HepG2 (cell line): ENCODE results near the gene TMCC1. TPM values are rescaled to one million over a fixed set of nuclear protein-coding genes. Genes with fewer than 3 reads are reported as not detected.

Source experiments
- ARNTL ChIP-seq: sonication (generic); formaldehyde crosslinking; IDR thresholded peaks from 2 replicates; pipeline ENCODE4 v1.4.0; 2020; ENCODE audit warnings: mild to moderate bottlenecking, missing genetic modification reagents
- ATAD3A ChIP-seq: sonication (generic); formaldehyde crosslinking; IDR thresholded peaks from 2 replicates; pipeline ENCODE4 v1.4.0; 2020; ENCODE audit warnings: missing genetic modification reagents
- CBX1 ChIP-seq: IDR thresholded peaks from one replicate; pipeline ENCODE4 v1.6.1; 2016; ENCODE audit warnings: antibody characterized with exemption, low read depth
- DRAP1 ChIP-seq: IDR thresholded peaks from 2 replicates; pipeline ENCODE4 v1.6.1; 2016; ENCODE audit warnings: missing genetic modification reagents, missing compliant biosample characterization
- FOXK1 ChIP-seq: sonication (generic); formaldehyde crosslinking; IDR thresholded peaks from 2 replicates; pipeline ENCODE4 v1.4.0; 2020; ENCODE audit warnings: low read depth, missing genetic modification reagents, borderline replicate concordance
- FOXO1 ChIP-seq: sonication (generic); formaldehyde crosslinking; IDR thresholded peaks from 2 replicates; pipeline ENCODE4 v1.4.0; 2020; ENCODE audit warnings: missing genetic modification reagents
- MEIS2 ChIP-seq: sonication (generic); formaldehyde crosslinking; IDR thresholded peaks from 2 replicates; pipeline ENCODE4 v1.9.0; 2021; ENCODE audit warnings: mild to moderate bottlenecking, missing genetic modification reagents
- MLXIP ChIP-seq: sonication (generic); formaldehyde crosslinking; IDR thresholded peaks from 2 replicates; pipeline ENCODE4 v1.9.0; 2021; ENCODE audit warnings: missing genetic modification reagents, borderline replicate concordance
- PHF5A ChIP-seq: IDR thresholded peaks from one replicate; pipeline ENCODE4 v1.6.1; 2018; ENCODE audit warnings: low read depth, missing genetic modification reagents; ENCODE audit not compliant: unreplicated experiment
- SRSF1 ChIP-seq: fragments of 200-400 bp; formaldehyde crosslinking; optimal IDR thresholded peaks from 2 replicates; pipeline ENCODE3; 2017; ENCODE audit warnings: mild to moderate bottlenecking, low read depth, low read length, moderate library complexity
- SRSF4 ChIP-seq: fragments of 200-400 bp; formaldehyde crosslinking; IDR thresholded peaks from one replicate; pipeline ENCODE4 v1.6.1; 2018; ENCODE audit warnings: mild to moderate bottlenecking, low read depth, low read length, moderate library complexity; ENCODE audit not compliant: poor library complexity, severe bottlenecking
- STAG1 ChIP-seq: sonication (generic); formaldehyde crosslinking; IDR thresholded peaks from 2 replicates; pipeline ENCODE4 v1.4.0; 2020; ENCODE audit warnings: missing genetic modification reagents
- ZBTB39 ChIP-seq: sonication (generic); formaldehyde crosslinking; IDR thresholded peaks from 2 replicates; pipeline ENCODE4 v1.5.0; 2020; ENCODE audit warnings: missing genetic modification reagents
- ZFP36L1 ChIP-seq: sonication (generic); formaldehyde crosslinking; IDR thresholded peaks from 2 replicates; pipeline ENCODE4 v1.8.0; 2022; ENCODE audit warnings: mild to moderate bottlenecking, missing genetic modification reagents, moderate library complexity
- ZNF224 ChIP-seq: sonication (generic); formaldehyde crosslinking; IDR thresholded peaks from 2 replicates; pipeline ENCODE4 v1.5.0; 2020; ENCODE audit warnings: mild to moderate bottlenecking, missing genetic modification reagents
- ZNF674 ChIP-seq: sonication (generic); formaldehyde crosslinking; IDR thresholded peaks from 2 replicates; pipeline ENCODE4 v1.5.0; 2020; ENCODE audit warnings: low read depth, mild to moderate bottlenecking, missing genetic modification reagents
- ZNF776 ChIP-seq: sonication (generic); formaldehyde crosslinking; IDR thresholded peaks from 2 replicates; pipeline ENCODE4 v1.4.0; 2020; ENCODE audit warnings: mild to moderate bottlenecking, missing genetic modification reagents
- polyA plus RNA-seq, 8 experiments: library from polyadenylated mRNA; depleted of rRNA in 3 of 8; stranded (reverse) in 7 of 8; unstranded in 1 of 8; fragments of >200 nt; fragmentation: Illumina TruSeq in 4 of 8; extraction: Trizol in 4 of 8; gene quantifications; 2 replicates each; pipeline versions ENCODE4 v1.2.1 to v1.2.3, GENCODE V29; 2011 to 2016; ENCODE audit warnings: low read depth in 4 of 8, missing spikeins in 1 of 8, mixed read lengths in 1 of 8; ENCODE audit not compliant: insufficient read depth in 1 of 8
- total RNA-seq, 5 experiments: library from RNA; depleted of rRNA; stranded (reverse); fragments of >200 nt; fragmentation: Illumina TruSeq; extraction: Trizol; gene quantifications; 2 replicates each; pipeline ENCODE4 v1.2.3, GENCODE V29; 2016; ENCODE audit warnings: low read depth in 1 of 5
- TF ChIP-seq, protein P1 (sequence below): sonication (generic); formaldehyde crosslinking; IDR thresholded peaks from 2 replicates; pipeline ENCODE4 v1.4.0; 2020; ENCODE audit warnings: low read depth, mild to moderate bottlenecking, missing genetic modification reagents
- TF ChIP-seq, protein P2 (sequence below), 2 experiments: sonication (generic) in 1 of 2; formaldehyde crosslinking in 1 of 2; IDR thresholded peaks; 2 replicates each; pipeline versions ENCODE4 v1.5.1 to v1.6.1; 2011 to 2020; ENCODE audit warnings: borderline replicate concordance in 1 of 2, low read depth in 1 of 2, low read length in 1 of 2, mild to moderate bottlenecking in 1 of 2, missing genetic modification reagents in 1 of 2, moderate library complexity in 1 of 2
- TF ChIP-seq, protein P3 (sequence below): sonication (generic); formaldehyde crosslinking; conservative IDR thresholded peaks from 2 replicates; pipeline ENCODE4 v1.4.0; 2020; ENCODE audit warnings: missing genetic modification reagents

The TMCC1 gene
- total and polyA plus RNA-seq, 2 of the 13 experiments (the other 11 are each of a cell fraction or from before 2014, with no cell fraction given) = 12.1 to 264 TPM

DNA sequence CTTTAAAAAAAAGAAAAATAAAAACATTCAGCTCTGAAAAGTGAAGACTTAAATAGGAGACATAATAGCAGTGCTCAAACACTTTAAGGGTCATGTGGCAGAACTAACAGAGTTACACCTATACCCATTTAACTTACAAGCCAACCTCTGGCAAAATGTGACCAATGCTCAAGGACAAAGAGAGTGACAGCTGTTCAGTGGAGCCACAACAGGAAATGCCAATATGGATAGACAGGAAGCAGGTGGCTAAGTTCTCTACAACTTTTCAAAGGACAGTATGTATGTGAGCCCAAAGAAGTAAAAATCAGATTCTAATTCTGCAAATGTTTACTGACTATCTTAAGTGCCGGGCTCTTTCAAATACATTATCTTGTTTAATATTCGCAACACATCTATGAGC is 3.4 kb downstream of the TMCC1 start (continued):
- TF ChIP-seq, protein P1, sequence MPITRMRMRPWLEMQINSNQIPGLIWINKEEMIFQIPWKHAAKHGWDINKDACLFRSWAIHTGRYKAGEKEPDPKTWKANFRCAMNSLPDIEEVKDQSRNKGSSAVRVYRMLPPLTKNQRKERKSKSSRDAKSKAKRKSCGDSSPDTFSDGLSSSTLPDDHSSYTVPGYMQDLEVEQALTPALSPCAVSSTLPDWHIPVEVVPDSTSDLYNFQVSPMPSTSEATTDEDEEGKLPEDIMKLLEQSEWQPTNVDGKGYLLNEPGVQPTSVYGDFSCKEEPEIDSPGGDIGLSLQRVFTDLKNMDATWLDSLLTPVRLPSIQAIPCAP (CRISPR knock-in tag) = no peak
- peak; percentile 52 for TF ChIP-seq PHF5A
- peak; percentile 41; the same call in 1 of the 2 replicates for TF ChIP-seq FOXK1 (CRISPR knock-in tag)
- no peak for TF ChIP-seq ARNTL (CRISPR knock-in tag)
- TF ChIP-seq DRAP1 (CRISPR knock-in tag) = peak; percentile 41; the same call in 1 of the 2 replicates
- no peak for TF ChIP-seq MEIS2 (CRISPR knock-in tag)
- no peak for TF ChIP-seq MLXIP
- TF ChIP-seq SRSF1 = no peak
- no peak for TF ChIP-seq STAG1 (CRISPR knock-in tag)
- no peak for TF ChIP-seq ATAD3A
- no peak for TF ChIP-seq ZBTB39 (CRISPR knock-in tag)
- no peak for TF ChIP-seq ZFP36L1
- no peak for TF ChIP-seq ZNF776
- TF ChIP-seq CBX1 = no peak
- no peak for TF ChIP-seq ZNF224 (CRISPR knock-in tag)
- peak; percentile 71; the same call in 1 of the 2 replicates for TF ChIP-seq FOXO1 (CRISPR knock-in tag)
- TF ChIP-seq, protein P2, sequence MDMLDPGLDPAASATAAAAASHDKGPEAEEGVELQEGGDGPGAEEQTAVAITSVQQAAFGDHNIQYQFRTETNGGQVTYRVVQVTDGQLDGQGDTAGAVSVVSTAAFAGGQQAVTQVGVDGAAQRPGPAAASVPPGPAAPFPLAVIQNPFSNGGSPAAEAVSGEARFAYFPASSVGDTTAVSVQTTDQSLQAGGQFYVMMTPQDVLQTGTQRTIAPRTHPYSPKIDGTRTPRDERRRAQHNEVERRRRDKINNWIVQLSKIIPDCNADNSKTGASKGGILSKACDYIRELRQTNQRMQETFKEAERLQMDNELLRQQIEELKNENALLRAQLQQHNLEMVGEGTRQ (IDR thresholded peaks at IDR 0.05; ENCODE audit: low read depth, low read length) = no peak
- TF ChIP-seq, protein P2 (CRISPR knock-in tag; IDR thresholded peaks at IDR 0.05; ENCODE audit: borderline replicate concordance) = no peak
- TF ChIP-seq ZNF674 = no peak
- TF ChIP-seq, protein P3, sequence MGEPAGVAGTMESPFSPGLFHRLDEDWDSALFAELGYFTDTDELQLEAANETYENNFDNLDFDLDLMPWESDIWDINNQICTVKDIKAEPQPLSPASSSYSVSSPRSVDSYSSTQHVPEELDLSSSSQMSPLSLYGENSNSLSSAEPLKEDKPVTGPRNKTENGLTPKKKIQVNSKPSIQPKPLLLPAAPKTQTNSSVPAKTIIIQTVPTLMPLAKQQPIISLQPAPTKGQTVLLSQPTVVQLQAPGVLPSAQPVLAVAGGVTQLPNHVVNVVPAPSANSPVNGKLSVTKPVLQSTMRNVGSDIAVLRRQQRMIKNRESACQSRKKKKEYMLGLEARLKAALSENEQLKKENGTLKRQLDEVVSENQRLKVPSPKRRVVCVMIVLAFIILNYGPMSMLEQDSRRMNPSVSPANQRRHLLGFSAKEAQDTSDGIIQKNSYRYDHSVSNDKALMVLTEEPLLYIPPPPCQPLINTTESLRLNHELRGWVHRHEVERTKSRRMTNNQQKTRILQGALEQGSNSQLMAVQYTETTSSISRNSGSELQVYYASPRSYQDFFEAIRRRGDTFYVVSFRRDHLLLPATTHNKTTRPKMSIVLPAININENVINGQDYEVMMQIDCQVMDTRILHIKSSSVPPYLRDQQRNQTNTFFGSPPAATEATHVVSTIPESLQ (CRISPR knock-in tag) = no peak
- TF ChIP-seq SRSF4 = no peak
